Activated T-helper 1 cell treated with anti-CD3 and anti-CD28 coated beads, Interleukin-12 subunit alpha, Interleukin-12 subunit beta, Interleukin-2, Interleukin-4 antibody, amounts not matched to agents 30 ng/mL and 10 ng/mL and 1 ng/mL, durations not matched to agents 14 hours and 24 hours and 36 hours (primary cell): ENCODE data around the gene MRPL23. TPM values are rescaled to one million over a fixed set of nuclear protein-coding genes. Genes with fewer than 3 reads are reported as not detected.

Source experiments
- DNase-seq: peaks from one replicate; pipeline ENCODE4 v3.0.0; 2021; ENCODE audit warnings: low spot score
- H3K27ac Mint-ChIP-seq: one replicate; pipeline ENCODE4 v1.8.0; 2021; ENCODE audit warnings: mild to moderate bottlenecking, mixed read lengths
- H3K27me3 Mint-ChIP-seq: one replicate; pipeline ENCODE4 v1.8.0; 2022; ENCODE audit warnings: mild to moderate bottlenecking, moderate library complexity, mixed read lengths; ENCODE audit not compliant: insufficient read depth
- H3K36me3 Mint-ChIP-seq: one replicate; pipeline ENCODE4 v1.8.0; 2021; ENCODE audit warnings: low read depth, mixed read lengths
- H3K4me1 Mint-ChIP-seq: one replicate; pipeline ENCODE4 v1.8.0; 2021; ENCODE audit warnings: low read depth, mixed read lengths
- H3K4me3 Mint-ChIP-seq: one replicate; pipeline ENCODE4 v1.8.0; 2021; ENCODE audit warnings: mild to moderate bottlenecking, moderate library complexity, mixed read lengths
- H3K9me3 Mint-ChIP-seq: one replicate; pipeline ENCODE4 v1.8.0; 2021; ENCODE audit warnings: mixed read lengths
- intact Hi-C: fragments of 100-400 bp; cut with micrococcal nuclease; formaldehyde crosslinking; loops from one replicate; pipeline ENCODE4 v1.15.1; 2024
- total RNA-seq: library from RNA; stranded (reverse); gene quantifications from 2 replicates; pipeline ENCODE4 v1.2.3, GENCODE V29; 2022

The MRPL23 gene
- total RNA-seq, 1 donor from 2014 or later: 58.5 TPM

DNA sequence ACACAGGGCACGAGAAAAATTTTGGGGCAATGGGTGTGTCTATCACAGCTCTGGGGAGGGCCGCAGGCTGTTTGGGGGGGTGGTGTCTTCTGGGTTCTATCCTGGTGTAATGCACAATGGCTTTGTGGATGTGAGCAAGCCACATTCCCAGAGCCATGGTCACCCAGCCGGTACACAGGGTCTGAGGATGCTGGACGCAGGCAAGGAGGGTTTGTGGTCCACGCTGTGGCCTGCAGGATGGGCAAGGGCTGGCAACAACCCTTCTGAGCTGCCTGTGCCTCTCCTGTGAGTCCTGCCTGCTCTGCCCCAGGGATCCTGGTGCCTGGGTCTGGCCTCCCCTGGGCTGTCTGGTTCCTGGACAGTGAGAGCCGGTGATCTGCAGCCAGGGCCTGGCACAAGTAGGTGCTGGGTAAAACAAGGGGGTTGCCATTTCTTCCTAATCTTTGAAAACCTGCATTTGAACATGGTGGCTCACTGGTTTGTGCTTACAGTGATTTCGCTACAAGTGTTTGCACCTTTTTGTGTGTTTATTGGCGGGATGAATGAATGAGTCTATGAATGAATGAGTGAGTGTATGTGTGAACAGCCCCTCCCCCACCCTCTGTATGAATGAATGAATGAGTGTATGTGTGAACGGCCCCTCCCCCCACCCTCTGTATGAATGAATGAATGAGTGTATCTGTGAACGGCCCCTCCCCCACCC is 4.4 kb upstream of the MRPL23 start:
- DNase-seq: no peak

DNA sequence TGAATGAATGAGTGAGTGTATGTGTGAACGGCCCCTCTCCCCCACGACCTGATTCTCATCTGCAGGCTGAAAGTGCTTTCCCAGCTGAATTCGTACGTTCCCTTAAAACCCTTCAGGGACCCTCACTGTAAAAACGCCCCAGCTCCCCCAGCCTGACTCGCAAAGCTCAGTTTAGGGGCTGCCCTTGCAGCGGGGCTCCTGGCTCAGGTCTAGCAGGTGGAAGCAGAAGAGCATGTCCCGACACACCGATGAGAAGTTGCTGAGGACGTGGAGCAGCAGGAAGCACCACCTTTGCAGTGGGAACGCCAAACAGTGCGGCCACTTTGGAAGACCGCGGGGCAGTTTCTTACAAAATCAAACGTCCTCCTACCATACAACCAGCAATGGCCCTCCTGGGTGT is 3.6 kb upstream of the MRPL23 start:
- no peaks in the 10 kb centered on the region for H3K27me3 Mint-ChIP-seq
- intact Hi-C loops: no loop called here
- no peak for DNase-seq
- peaks cover 10% of the 10 kb centered on the region for H3K4me1 Mint-ChIP-seq
- no peaks in the 10 kb centered on the region for H3K9me3 Mint-ChIP-seq
- H3K4me3 Mint-ChIP-seq: no peak overlapping the region
- H3K27ac Mint-ChIP-seq: no peak overlapping the region
- H3K36me3 Mint-ChIP-seq: no peaks in the 10 kb centered on the region

More for the DNA sequence above, 4.4 kb upstream of the MRPL23 start:
- intact Hi-C loops: no loop called here
- no peaks in the 10 kb centered on the region for H3K36me3 Mint-ChIP-seq
- H3K9me3 Mint-ChIP-seq: no peaks in the 10 kb centered on the region
- H3K4me1 Mint-ChIP-seq: peaks cover 10% of the 10 kb centered on the region
- no peak overlapping the region for H3K4me3 Mint-ChIP-seq
- H3K27ac Mint-ChIP-seq: no peak overlapping the region
- no peaks in the 10 kb centered on the region for H3K27me3 Mint-ChIP-seq

DNA sequence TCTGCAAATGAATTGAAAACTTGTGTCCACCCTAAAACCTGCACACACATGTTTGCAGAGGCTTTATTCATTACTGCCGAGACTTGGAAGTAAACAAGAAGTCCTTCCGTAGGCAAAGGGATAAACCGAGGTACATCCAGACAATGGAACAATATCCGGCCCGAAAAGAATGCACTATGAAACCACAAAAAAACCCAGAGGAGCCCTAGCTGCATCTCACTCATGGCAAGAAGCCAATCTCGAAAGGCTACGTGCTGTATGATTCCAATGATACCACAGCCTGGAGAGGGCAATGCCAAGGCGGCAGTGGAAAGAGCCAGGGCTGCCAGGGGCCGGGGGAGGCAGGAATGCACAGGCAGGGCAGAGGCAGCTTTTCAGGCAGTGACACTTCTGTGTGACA is 3.2 kb upstream of the MRPL23 start:
- Mint-ChIP-seq H3K9me3 (no peaks in the 10 kb centered on the region), H3K4me3 (peak overlapping the region; percentile 42), H3K4me1 (peaks cover 10% of the 10 kb centered on the region), H3K27me3 (no peaks in the 10 kb centered on the region), H3K36me3 (no peaks in the 10 kb centered on the region), H3K27ac (no peak overlapping the region)
- intact Hi-C loops: no loop called here
- no peak for DNase-seq

DNA sequence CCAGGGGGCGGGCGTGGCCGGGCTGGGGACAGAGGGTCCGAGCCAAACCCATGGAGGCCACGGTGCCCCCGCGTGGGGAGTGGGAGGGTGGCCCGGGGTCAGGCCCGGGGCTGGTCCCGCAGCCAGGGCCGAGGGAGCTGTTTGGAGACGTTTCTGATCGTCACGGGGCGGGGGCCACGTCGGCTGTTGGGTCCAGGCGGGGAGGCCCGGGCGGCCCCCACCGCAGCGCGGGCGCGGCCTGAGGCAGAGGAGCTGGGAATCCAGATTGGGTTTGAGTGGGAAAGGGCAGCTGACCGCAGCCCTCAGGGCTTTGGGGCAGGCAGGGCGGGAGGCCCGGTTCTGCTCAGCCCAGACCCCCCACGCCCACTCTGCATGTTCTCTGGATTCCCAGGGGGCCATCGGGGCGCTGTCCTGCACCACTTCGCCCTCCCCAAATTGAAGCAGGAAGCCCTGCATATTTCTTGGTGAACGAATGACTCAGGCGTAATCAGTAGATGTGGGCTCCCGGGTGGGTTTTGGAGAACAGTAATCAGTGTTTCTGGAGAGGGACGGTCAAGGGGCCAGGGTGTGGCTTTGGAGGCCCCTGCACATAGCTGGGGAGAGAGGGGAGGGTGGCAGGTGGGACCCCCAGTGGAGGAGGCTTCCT is 583 bp downstream of the MRPL23 start:
- H3K36me3 Mint-ChIP-seq: no peaks in the 10 kb centered on the region
- no peak for DNase-seq
- no peak overlapping the region for H3K27ac Mint-ChIP-seq
- no peaks in the 10 kb centered on the region for H3K9me3 Mint-ChIP-seq
- no peaks in the 10 kb centered on the region for H3K27me3 Mint-ChIP-seq
- no peaks in the 10 kb centered on the region for H3K4me1 Mint-ChIP-seq
- intact Hi-C loops: no loop called here
- no peak overlapping the region for H3K4me3 Mint-ChIP-seq

DNA sequence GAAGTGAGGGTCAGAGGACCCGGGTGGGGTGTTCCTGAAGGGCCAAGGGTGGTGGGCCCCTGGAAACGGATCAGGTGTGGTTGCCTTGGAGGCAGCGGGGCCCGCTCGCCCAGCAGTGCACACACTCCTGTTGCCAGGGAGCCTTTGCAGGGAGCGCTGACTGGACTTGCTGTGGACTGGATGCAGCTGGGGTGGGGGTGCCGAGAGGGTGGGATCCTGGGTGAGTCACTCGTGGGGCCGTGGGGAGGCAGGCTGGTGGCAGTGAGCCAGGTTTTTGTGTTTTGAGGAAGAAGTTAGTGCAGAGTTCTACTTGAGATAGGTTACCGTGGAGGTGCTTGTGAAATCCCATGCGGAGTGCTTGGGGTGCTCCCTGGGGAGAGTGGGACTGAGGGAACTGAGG is 1.3 kb downstream of the MRPL23 start:
- H3K27ac Mint-ChIP-seq: no peak overlapping the region
- no peaks in the 10 kb centered on the region for H3K9me3 Mint-ChIP-seq
- intact Hi-C loops: no loop called here
- no peak overlapping the region for H3K4me3 Mint-ChIP-seq
- DNase-seq: no peak
- no peaks in the 10 kb centered on the region for H3K4me1 Mint-ChIP-seq
- H3K27me3 Mint-ChIP-seq: no peaks in the 10 kb centered on the region
- no peaks in the 10 kb centered on the region for H3K36me3 Mint-ChIP-seq

DNA sequence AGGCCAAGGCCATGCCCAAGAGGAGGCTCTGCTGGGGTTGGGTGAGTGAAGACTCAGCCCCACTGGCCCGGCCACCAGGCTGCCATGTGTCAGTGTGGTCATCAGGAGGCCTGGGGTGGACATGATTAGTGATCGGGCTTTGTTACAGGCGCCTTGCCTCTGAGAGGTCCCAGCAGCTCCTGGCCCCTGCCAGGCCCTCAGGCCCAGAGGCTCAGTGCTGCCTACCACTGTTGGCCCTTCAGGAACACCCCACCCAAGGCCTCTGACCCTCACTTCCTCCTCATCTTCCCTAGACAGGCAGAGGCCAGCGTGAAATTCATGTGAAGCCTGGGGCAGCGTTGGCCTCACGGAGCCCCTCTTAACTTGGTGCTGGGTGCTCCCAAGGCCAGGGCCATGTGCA is 2.2 kb downstream of the MRPL23 start:
- H3K4me3 Mint-ChIP-seq: no peak overlapping the region
- DNase-seq: no peak
- intact Hi-C loops: no loop called here
- no peaks in the 10 kb centered on the region for H3K9me3 Mint-ChIP-seq
- H3K36me3 Mint-ChIP-seq: no peaks in the 10 kb centered on the region
- no peak overlapping the region for H3K27ac Mint-ChIP-seq
- no peaks in the 10 kb centered on the region for H3K4me1 Mint-ChIP-seq
- no peaks in the 10 kb centered on the region for H3K27me3 Mint-ChIP-seq

DNA sequence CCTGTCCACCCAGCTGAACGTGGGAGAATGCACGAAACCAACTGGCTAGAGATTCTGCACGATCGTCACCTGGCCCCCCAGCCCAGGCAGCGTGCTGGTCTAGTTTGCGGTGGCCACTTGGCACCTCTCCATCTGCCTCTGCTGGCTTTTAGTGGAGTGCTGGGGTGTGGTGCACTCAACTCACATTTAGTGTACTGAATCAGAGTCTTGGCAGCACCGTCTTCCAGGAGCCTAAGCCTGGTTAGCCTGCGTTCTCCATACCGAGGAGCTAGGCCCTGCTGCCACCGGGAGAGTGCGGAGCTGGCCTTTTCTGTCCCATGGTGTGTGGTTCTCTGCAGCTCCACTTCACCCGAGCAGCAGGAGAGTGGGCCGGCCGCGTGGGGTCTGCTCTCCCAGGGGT is 2.8 kb downstream of the MRPL23 start:
- no peaks in the 10 kb centered on the region for H3K9me3 Mint-ChIP-seq

DNA sequence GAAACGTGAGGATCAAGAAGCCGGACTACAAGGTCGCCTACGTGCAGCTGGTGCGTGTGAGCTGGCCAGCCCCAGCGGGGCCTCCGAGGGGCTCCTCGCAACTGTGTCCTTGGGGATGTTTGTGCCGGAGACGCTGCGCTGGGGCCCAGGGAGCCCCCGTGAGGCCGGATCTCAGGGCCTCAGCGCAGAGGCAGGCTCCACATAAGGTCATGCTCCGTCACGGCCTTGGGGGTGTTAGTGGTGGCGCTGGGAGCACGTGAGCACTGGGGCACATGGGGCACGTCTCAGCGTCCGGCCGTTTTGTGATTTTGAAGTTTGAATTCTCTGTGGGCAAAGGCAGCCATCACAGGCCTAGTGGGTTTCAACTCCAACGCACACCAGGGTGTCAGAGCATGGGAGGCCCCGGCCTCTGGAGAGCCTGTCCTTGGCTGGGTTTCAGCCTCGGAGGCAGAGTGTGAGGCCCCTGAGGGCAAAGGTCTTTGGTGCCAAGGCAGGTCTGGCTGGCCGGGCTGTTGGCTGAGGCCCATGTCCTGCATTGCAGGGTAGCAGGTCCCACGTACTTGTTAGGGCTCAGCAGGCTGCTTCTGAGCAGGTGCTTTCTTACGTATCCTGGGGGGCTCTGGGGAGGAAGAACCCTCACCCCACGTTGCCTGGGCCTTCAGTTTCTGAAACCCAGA is 5.8 kb downstream of the MRPL23 start:
- Mint-ChIP-seq H3K4me3 (no peak overlapping the region), H3K9me3 (no peaks in the 10 kb centered on the region), H3K27ac (no peak overlapping the region), H3K36me3 (no peaks in the 10 kb centered on the region), H3K27me3 (no peaks in the 10 kb centered on the region), H3K4me1 (no peaks in the 10 kb centered on the region)
- DNase-seq: no peak
- intact Hi-C loops: no loop called here

More for the DNA sequence above, 2.8 kb downstream of the MRPL23 start:
- H3K27me3 Mint-ChIP-seq: no peaks in the 10 kb centered on the region
- H3K4me1 Mint-ChIP-seq: no peaks in the 10 kb centered on the region
- DNase-seq: no peak
- no peak overlapping the region for H3K27ac Mint-ChIP-seq
- no peak overlapping the region for H3K4me3 Mint-ChIP-seq
- intact Hi-C loops: no loop called here
- no peaks in the 10 kb centered on the region for H3K36me3 Mint-ChIP-seq

DNA sequence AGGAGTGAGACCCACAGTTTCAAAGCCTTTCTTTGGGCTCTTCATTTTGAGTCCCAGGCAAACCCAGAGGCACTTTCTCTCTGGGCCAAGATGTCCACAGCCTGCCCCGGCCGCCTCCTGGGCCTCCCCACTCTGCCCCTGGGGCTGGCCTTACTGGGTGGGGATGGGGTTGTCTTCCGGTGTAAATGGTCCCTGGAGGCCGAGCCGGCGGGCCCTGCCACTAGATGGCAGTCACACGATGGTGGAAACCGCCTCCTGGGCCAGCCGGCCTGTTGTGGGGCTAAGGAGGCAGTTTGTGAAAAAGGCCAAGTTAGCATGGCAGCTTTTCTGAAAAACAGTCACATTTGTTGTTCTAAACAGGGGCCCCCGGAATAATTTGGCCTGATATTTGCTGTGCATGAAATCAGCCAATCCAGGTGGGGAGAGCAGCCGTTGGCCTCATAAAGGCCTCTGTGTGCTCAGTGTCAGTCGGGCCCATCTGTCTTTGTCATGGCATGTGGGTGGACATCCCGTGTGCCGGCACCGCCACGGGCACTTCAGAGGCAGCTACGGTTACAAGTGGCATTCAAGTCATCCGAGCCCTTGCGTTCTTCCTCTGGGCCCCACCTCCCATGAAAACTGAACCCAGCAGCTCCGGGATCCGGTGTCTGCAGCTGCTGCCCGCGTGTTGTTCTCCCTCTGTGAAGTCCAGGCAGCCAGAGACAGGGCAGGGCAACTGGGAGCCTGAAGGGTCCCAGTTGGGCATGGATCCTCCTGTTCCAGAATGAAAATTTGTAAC is 6.5 kb downstream of the MRPL23 start:
- no peaks in the 10 kb centered on the region for H3K4me1 Mint-ChIP-seq
- intact Hi-C loops: no loop called here
- no peaks in the 10 kb centered on the region for H3K9me3 Mint-ChIP-seq
- H3K36me3 Mint-ChIP-seq: no peaks in the 10 kb centered on the region
- H3K4me3 Mint-ChIP-seq: no peak overlapping the region
- no peak overlapping the region for H3K27ac Mint-ChIP-seq
- H3K27me3 Mint-ChIP-seq: no peaks in the 10 kb centered on the region
- DNase-seq: no peak

DNA sequence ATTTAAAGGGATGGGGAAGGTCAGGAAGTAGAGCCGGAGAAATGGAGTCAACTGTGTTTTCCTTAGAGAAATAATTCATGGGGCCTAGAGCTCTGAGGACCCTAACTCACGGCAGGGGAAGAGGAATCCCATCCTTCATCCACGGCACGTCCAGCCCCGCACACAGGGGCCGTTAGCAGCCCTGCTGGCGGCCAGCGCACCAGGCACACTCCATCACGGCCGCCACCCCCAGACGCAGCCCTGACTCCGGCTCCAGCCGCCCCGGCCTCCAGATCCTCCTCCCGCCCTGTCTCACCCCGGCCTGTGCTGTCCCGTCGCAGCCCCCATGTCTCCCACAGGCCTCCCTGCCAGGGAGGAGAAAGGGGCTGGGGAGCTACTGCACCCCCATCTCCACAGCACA is 11.2 kb downstream of the MRPL23 start:
- Mint-ChIP-seq H3K36me3 (no peaks in the 10 kb centered on the region), H3K27ac (no peak overlapping the region), H3K4me3 (no peak overlapping the region), H3K4me1 (no peaks in the 10 kb centered on the region), H3K27me3 (no peaks in the 10 kb centered on the region), H3K9me3 (no peaks in the 10 kb centered on the region)
- intact Hi-C loops: no loop called here
- no peak for DNase-seq

DNA sequence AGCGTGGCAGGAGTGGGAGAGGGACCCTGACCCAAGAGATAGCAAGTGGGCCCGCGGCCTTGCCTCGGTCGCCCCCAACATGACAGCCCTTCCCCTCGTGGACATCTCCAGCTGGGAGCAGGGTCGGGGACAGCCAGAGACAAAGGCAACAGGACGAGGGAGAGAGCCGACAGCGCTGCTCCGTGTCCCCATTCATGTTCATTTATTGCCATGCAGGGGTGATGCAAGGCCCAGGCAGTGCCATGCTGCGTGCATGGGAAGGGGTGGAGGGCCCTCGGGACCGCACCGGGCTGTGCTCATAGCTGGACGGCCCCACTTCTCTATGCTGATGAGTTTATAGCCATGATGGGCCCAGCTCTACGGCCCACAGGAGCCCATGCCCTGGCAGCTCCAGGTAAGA is 12.7 kb downstream of the MRPL23 start:
- H3K36me3 Mint-ChIP-seq: no peaks in the 10 kb centered on the region
- no peak overlapping the region for H3K27ac Mint-ChIP-seq
- no peaks in the 10 kb centered on the region for H3K9me3 Mint-ChIP-seq
- no peak overlapping the region for H3K4me3 Mint-ChIP-seq
- no peak for DNase-seq
- intact Hi-C loops: no loop called here
- H3K4me1 Mint-ChIP-seq: no peaks in the 10 kb centered on the region
- no peaks in the 10 kb centered on the region for H3K27me3 Mint-ChIP-seq

DNA sequence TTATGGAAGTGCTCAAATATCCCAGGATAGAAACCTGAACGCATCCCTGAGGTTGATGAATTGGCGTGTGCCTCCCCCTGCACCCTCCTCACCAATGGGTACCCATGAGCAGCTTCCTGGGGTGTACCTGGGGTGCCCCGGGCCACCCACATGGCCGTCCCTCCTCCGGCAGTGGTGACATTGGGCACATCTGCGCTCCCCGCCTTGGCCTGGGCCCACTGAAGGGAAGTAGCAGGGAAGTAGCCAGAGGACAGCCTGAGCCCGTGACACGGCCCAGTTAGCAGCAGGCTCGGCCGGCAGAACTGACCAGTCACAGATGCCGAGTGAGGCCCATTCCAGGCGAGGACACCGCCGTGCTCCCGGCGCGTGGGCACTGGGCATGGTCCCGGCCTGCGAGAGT is 16.7 kb downstream of the MRPL23 start:
- no peak for DNase-seq
- Mint-ChIP-seq H3K4me1 (no peaks in the 10 kb centered on the region), H3K4me3 (no peak overlapping the region), H3K27ac (no peak overlapping the region), H3K36me3 (no peaks in the 10 kb centered on the region), H3K27me3 (no peaks in the 10 kb centered on the region), H3K9me3 (no peaks in the 10 kb centered on the region)
- intact Hi-C loops: no loop called here

DNA sequence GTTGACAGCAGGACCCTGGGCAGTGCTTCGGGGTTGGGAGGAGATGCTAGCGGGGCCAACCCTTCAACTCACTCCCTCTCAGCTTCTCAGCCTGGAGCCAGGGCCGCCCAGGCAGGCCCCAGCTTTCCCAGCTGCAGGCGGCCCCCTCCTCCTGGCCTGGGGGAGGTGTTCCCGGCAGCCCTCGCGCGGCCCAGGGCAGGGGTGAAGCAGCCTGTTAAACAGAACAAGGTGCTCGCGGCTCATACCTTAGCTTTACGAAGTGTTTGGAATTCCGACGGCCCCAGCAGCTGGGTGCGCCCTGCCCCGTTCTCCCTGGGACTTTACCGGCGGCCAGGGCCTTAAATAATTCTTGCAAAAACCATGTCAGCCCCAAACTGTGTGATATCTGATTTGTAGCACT is 17.2 kb downstream of the MRPL23 start:
- DNase-seq: no peak
- Mint-ChIP-seq H3K36me3 (no peaks in the 10 kb centered on the region), H3K27me3 (no peaks in the 10 kb centered on the region), H3K9me3 (no peaks in the 10 kb centered on the region), H3K4me1 (no peaks in the 10 kb centered on the region), H3K27ac (no peak overlapping the region), H3K4me3 (no peak overlapping the region)
- intact Hi-C loops: no loop called here
